ENCODE data around the gene FRMPD3.
"Not testable (repeated sequence)": the region's sequence is repeated elsewhere in the genome, so short reads cannot be mapped to it uniquely, and the experiment has no call there.

DNA sequence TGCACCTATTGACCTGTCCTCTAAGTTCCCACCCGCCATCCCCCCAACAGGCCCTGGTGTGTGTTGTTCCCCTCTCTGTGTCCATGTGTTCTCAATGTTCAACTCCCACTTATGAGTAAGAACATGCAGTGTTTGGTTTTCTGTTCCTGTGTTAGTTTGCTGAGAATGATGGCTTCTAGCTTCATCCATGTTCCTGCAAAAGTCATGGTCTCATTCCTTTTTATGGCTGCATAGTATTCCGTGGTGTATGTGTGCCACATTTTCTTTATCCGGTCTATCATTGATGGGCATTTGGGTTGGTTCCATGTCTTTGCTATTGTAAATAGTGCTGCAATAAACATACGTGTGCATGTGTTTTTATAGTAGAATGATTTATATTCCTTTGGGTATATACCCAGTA is 22.0 kb downstream of the FRMPD3 start:
- not testable (repeated sequence) for TF ChIP-seq EZH2 (IDR thresholded peaks at IDR 0.05; ENCODE audit: low read depth, low read length, severe bottlenecking); EP300 (IDR thresholded peaks at IDR 0.05; ENCODE audit: borderline replicate concordance in 1 of 2, low read depth in 2 of 2, low read length in 2 of 2); KDM4A (IDR thresholded peaks at IDR 0.05; ENCODE audit: low read depth, low read length, severe bottlenecking); BCL11A (IDR thresholded peaks at IDR 0.05; ENCODE audit: low read depth in 2 of 2, low read length in 2 of 2); JUND (IDR thresholded peaks at IDR 0.05; ENCODE audit: low read length); POLR2A (IDR thresholded peaks at IDR 0.05; ENCODE audit: control extremely low read depth in 1 of 2, low read depth in 2 of 2, low read length in 2 of 2); ASH2L (IDR thresholded peaks at IDR 0.05; ENCODE audit: low read length); GABPA (IDR thresholded peaks at IDR 0.05; ENCODE audit: borderline replicate concordance, insufficient read depth, low read length); POLR2AphosphoS5 (IDR thresholded peaks at IDR 0.05; ENCODE audit: low read depth, low read length); TAF1 (IDR thresholded peaks at IDR 0.05; ENCODE audit: low read depth, low read length); FOSL1 (IDR thresholded peaks at IDR 0.05; ENCODE audit: insufficient read depth, low read depth, low read length)
- TF ChIP-seq, protein P1, sequence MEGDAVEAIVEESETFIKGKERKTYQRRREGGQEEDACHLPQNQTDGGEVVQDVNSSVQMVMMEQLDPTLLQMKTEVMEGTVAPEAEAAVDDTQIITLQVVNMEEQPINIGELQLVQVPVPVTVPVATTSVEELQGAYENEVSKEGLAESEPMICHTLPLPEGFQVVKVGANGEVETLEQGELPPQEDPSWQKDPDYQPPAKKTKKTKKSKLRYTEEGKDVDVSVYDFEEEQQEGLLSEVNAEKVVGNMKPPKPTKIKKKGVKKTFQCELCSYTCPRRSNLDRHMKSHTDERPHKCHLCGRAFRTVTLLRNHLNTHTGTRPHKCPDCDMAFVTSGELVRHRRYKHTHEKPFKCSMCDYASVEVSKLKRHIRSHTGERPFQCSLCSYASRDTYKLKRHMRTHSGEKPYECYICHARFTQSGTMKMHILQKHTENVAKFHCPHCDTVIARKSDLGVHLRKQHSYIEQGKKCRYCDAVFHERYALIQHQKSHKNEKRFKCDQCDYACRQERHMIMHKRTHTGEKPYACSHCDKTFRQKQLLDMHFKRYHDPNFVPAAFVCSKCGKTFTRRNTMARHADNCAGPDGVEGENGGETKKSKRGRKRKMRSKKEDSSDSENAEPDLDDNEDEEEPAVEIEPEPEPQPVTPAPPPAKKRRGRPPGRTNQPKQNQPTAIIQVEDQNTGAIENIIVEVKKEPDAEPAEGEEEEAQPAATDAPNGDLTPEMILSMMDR (IDR thresholded peaks at IDR 0.05; ENCODE audit: control extremely low read depth in 1 of 3, insufficient read depth in 1 of 3, low read depth in 1 of 3, low read length in 3 of 3) = not testable (repeated sequence)
- TF ChIP-seq, protein P2, sequence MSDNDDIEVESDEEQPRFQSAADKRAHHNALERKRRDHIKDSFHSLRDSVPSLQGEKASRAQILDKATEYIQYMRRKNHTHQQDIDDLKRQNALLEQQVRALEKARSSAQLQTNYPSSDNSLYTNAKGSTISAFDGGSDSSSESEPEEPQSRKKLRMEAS (IDR thresholded peaks at IDR 0.05) = not testable (repeated sequence)
